NCI-H128 (cell line): Measurements from ENCODE around the gene DFFB.
A peak's percentile ranks its signal among the peaks of the same experiment; 100 is the strongest.
"Not testable (repeated sequence)": the region's sequence is repeated elsewhere in the genome, so short reads cannot be mapped to it uniquely, and the experiment has no call there.

Experiments used
- DNase-seq: peaks from one replicate; lab custom pipeline; 2025; ENCODE audit not compliant: unreplicated experiment; lab: John Stamatoyannopoulos, UW

The DFFB gene

GRCh38 chr1:3856923-3857790 is at the start of gene DFFB, which contains the start of gene CEP104:
TSS of gene DFFB (plus strand) at chr1:3857476. CDS start at chr1:3857604, 128 bp downstream.
TSS of gene CEP104 (minus strand) at chr1:3857211. CDS start at chr1:3852407, 4,804 bp downstream.
- DNase-seq: peak; percentile 97

GRCh38 chr1:3807769-3808168 is 49.5 kb upstream of the DFFB start:
- DNase-seq: no peak

GRCh38 chr1:3809680-3810079 is 47.6 kb upstream of the DFFB start:
- DNase-seq: no peak

GRCh38 chr1:3810149-3810761 is 47.0 kb upstream of the DFFB start:
- not testable (repeated sequence) for DNase-seq

- no peak for DNase-seq
Measured at GRCh38 chr1:3811595-3811911, 45.7 kb upstream of the DFFB start.

- no peak for DNase-seq
Measured at GRCh38 chr1:3814065-3814464, 43.2 kb upstream of the DFFB start.

- no peak for DNase-seq
Measured at GRCh38 chr1:3814771-3815561, 42.3 kb upstream of the DFFB start.

- no peak for DNase-seq
Measured at GRCh38 chr1:3816331-3817137, 40.7 kb upstream of the DFFB start.

- no peak for DNase-seq
Measured at GRCh38 chr1:3817138-3817740, 40.0 kb upstream of the DFFB start.

- DNase-seq: no peak
Measured at GRCh38 chr1:3817821-3818597, 39.3 kb upstream of the DFFB start.

GRCh38 chr1:3819771-3820200 is 37.5 kb upstream of the DFFB start:
- no peak for DNase-seq

- no peak for DNase-seq
Measured at GRCh38 chr1:3820316-3820715, 37.0 kb upstream of the DFFB start.

GRCh38 chr1:3821004-3821403 is 36.3 kb upstream of the DFFB start:
- DNase-seq: no peak

GRCh38 chr1:3821447-3821846 is 35.8 kb upstream of the DFFB start:
- no peak for DNase-seq

GRCh38 chr1:3821908-3822307 is 35.4 kb upstream of the DFFB start:
- DNase-seq: no peak

GRCh38 chr1:3822421-3822820 is 34.9 kb upstream of the DFFB start:
- DNase-seq: no peak

- no peak for DNase-seq
Measured at GRCh38 chr1:3824650-3825049, 32.6 kb upstream of the DFFB start.

GRCh38 chr1:3825356-3825755 is 31.9 kb upstream of the DFFB start:
- DNase-seq: no peak

GRCh38 chr1:3827813-3828307 is 29.4 kb upstream of the DFFB start:
- DNase-seq: no peak

GRCh38 chr1:3828391-3828790 is 28.9 kb upstream of the DFFB start:
- no peak for DNase-seq
